Measurements from ENCODE around the gene ANAPC2. TPM values are rescaled to one million over a fixed set of nuclear protein-coding genes. Genes with fewer than 3 reads are reported as not detected.

Gene ANAPC2
- total and polyA plus RNA-seq, 8 donors = 22.2 to 122 (median 34.7) TPM

- no peak for TF ChIP-seq CTCF (IDR thresholded peaks at IDR 0.05)
- ATAC-seq (no peak), FAIRE-seq (no peak), DNase-seq (peak in 2 of 6 donors; percentile 41 to 72)
- intact Hi-C loops (cut with DNase I) = no loop called here
- Histone ChIP-seq H3K4me3 (no peak overlapping the region), H3K27me3 (no peaks in the 10 kb centered on the region), H3K36me3 (no peaks in the 10 kb centered on the region), H3K9me3 (no peaks in the 10 kb centered on the region), H3K4me1 (peaks cover 12 to 20% (median 17%) of the 10 kb centered on the region in 3 donors), H3K27ac (peak overlapping the region; percentile 63 to 81 (median 72))
- 62 to 68% methylated on average over 18 of the region's 18 CpGs for WGBS, 2 donors
Measured at GRCh38 chr9:137226338-137227053, 38.1 kb upstream of the ANAPC2 start.

GRCh38 chr9:137225699-137226331 lies 37.5 kb upstream of the ANAPC2 start:
- H3K36me3 ChIP-seq = no peaks in the 10 kb centered on the region
- no peak for TF ChIP-seq CTCF (IDR thresholded peaks at IDR 0.05)
- no peaks in the 10 kb centered on the region for H3K9me3 ChIP-seq
- WGBS, 2 donors = 79 to 82% methylated on average over 18 to 21 of the region's 21 CpGs
- peak in 1 of 6 donors; percentile 54 for DNase-seq
- ATAC-seq = no peak
- H3K4me1 ChIP-seq = peaks cover 12 to 20% (median 17%) of the 10 kb centered on the region in 3 donors
- no peaks in the 10 kb centered on the region for H3K27me3 ChIP-seq
- FAIRE-seq = no peak
- H3K27ac ChIP-seq = peak overlapping the region in 1 of 4 donors; percentile 73
- H3K4me3 ChIP-seq = no peak overlapping the region
- intact Hi-C loops (cut with DNase I) = no loop called here

- Histone ChIP-seq H3K36me3 (no peaks in the 10 kb centered on the region), H3K4me1 (peaks cover 12 to 20% (median 17%) of the 10 kb centered on the region in 3 donors), H3K9me3 (no peaks in the 10 kb centered on the region), H3K4me3 (peak within 1 kb of the TSS in 3 of 4 donors; percentile 48 to 88 (median 51)), H3K27me3 (no peaks in the 10 kb centered on the region), H3K27ac (peak within 1 kb of the TSS in 3 of 4 donors; percentile 78 to 87 (median 82))
- 51 to 67% methylated on average over 17 to 23 of the region's 23 CpGs for WGBS, 2 donors
- FAIRE-seq (no peak), ATAC-seq (no peak), DNase-seq (peak in 2 of 6 donors; percentile 54 to 77)
- intact Hi-C loops (cut with DNase I) = no loop called here
- TF ChIP-seq CTCF (IDR thresholded peaks at IDR 0.05) = no peak
Measured at GRCh38 chr9:137224830-137225694, 36.7 kb upstream of the ANAPC2 start, which contains the start of gene CYSRT1. Gene CYSRT1 (plus strand): TSS chr9:137225174. CDS start chr9:137225622, 448 bp downstream.

- no peaks in the 10 kb centered on the region for H3K36me3 ChIP-seq
- ATAC-seq (peak; percentile 76 to 91 (median 82)), DNase-seq (peak; percentile 96 to 100 (median 98)), FAIRE-seq (peak; percentile 5)
- H3K27me3 ChIP-seq = no peaks in the 10 kb centered on the region
- H3K27ac ChIP-seq = peak overlapping the region; percentile 78 to 90 (median 84)
- peaks cover 12 to 22% (median 17%) of the 10 kb centered on the region in 3 donors for H3K4me1 ChIP-seq
- no peak for TF ChIP-seq CTCF (IDR thresholded peaks at IDR 0.05)
- intact Hi-C loops (cut with DNase I) = no loop called here
- WGBS, 2 donors = 1% methylated on average over 61 to 63 of the region's 63 CpGs
- H3K4me3 ChIP-seq = peak overlapping the region; percentile 27 to 88 (median 50)
- no peaks in the 10 kb centered on the region for H3K9me3 ChIP-seq
Measured at GRCh38 chr9:137223078-137223970, 35.0 kb upstream of the ANAPC2 start.

Data from pancreas (tissue), 10 donors.